Ovary (tissue), 3 donors: ENCODE measurements around the gene ANKRD60.

Source experiments
- CTCF ChIP-seq, 3 donors: fragments of 450-650 bp in 2 of 3; fragments of 200-600 bp in 1 of 3; IDR thresholded peaks; one replicate each; pipeline versions ENCODE4 v1.5.1 to v1.8.0; 2016 to 2022; ENCODE audit warnings: antibody characterized with exemption in 3 of 3, mild to moderate bottlenecking in 1 of 3
- POLR2A ChIP-seq: fragments of 450-650 bp; IDR thresholded peaks from one replicate; pipeline ENCODE4 v1.6.1; 2017; ENCODE audit warnings: antibody characterized with exemption, mild to moderate bottlenecking, moderate library complexity
- donor health status: DM: no; HTN: no; CAD: no.

DNA sequence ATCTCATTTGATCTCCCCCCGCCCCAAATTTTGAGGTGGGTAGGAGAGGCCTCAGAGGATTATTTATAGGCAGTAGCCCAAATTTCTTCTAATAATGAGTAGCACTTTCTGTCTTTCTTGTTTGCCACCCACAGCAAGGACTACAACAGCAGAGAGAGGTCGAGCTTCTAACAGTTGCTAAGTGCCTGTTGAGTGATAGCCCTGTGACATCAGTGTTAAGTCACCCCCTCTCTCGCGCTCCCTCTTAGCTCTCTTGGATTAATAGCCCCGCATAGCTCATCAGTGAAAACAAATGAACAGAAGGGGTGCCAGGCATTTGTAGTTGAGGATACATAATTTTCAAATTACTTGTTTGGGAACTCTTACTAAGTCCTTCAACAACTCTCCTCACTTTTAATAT, 3.5 kb downstream of the ANKRD60 start:
- TF ChIP-seq CTCF (IDR thresholded peaks at IDR 0.05): no peak
- no peak for TF ChIP-seq POLR2A
